Activated CD4-positive, alpha-beta T cell treated with anti-CD3 and anti-CD28 coated beads for 36 hours (primary cell): ENCODE data around the gene CCDC47. TPM values are rescaled to one million over a fixed set of nuclear protein-coding genes. Genes with fewer than 3 reads are reported as not detected.
A peak's percentile ranks its signal among the peaks of the same experiment; 100 is the strongest.

Experiments used
- ATAC-seq: fragments of 200-7000 bp; cut with Tn5 transposase; one replicate; pipeline ENCODE4 v1.10.0; 2021; ENCODE audit warnings: mild to moderate bottlenecking, moderate library complexity
- CTCF ChIA-PET: fragments of 350-600 bp; sonication (Branson Sonifier 250); formaldehyde crosslinking; loops from one replicate; lab custom pipeline; 2021; ENCODE audit warnings: antibody characterized with exemption; lab: Charles Lee
- POLR2A ChIA-PET: fragments of 350-600 bp; sonication (Branson Sonifier 250); formaldehyde crosslinking; loops from one replicate; lab custom pipeline; 2021; ENCODE audit warnings: antibody characterized with exemption, inconsistent platforms; lab: Charles Lee
- DNase-seq: peaks from one replicate; pipeline ENCODE4 v3.0.0-alpha.2; 2020
- H3K27ac Mint-ChIP-seq: one replicate; pipeline ENCODE4 v1.8.0; 2021; ENCODE audit warnings: mixed read lengths
- H3K27me3 Mint-ChIP-seq: one replicate; pipeline ENCODE4 v1.8.0; 2021; ENCODE audit warnings: mixed read lengths
- H3K36me3 Mint-ChIP-seq: one replicate; pipeline ENCODE4 v1.8.0; 2021; ENCODE audit warnings: low read depth, mixed read lengths
- H3K4me1 Mint-ChIP-seq: one replicate; pipeline ENCODE4 v1.8.0; 2021; ENCODE audit warnings: mixed read lengths
- H3K4me3 Mint-ChIP-seq: one replicate; pipeline ENCODE4 v1.8.0; 2021; ENCODE audit warnings: mild to moderate bottlenecking, moderate library complexity, mixed read lengths
- H3K9me3 Mint-ChIP-seq: one replicate; pipeline ENCODE4 v1.8.0; 2021; ENCODE audit warnings: low read depth, mixed read lengths
- intact Hi-C, 2 experiments: fragments of 100-400 bp; cut with DNase I in 1 of 2; cut with micrococcal nuclease in 1 of 2; formaldehyde crosslinking; loops; one replicate each; pipeline versions ENCODE4 v1.14.2 to v1.15.1; 2022 to 2024; cut with DNase I, micrococcal nuclease
- total RNA-seq, 2 experiments: library from RNA; stranded (reverse); gene quantifications; one replicate each; pipeline ENCODE4 v1.2.3, GENCODE V29; 2021

Gene CCDC47
- total RNA-seq, 2 experiments from 2014 or later: 76.9 to 82.3 TPM

DNA sequence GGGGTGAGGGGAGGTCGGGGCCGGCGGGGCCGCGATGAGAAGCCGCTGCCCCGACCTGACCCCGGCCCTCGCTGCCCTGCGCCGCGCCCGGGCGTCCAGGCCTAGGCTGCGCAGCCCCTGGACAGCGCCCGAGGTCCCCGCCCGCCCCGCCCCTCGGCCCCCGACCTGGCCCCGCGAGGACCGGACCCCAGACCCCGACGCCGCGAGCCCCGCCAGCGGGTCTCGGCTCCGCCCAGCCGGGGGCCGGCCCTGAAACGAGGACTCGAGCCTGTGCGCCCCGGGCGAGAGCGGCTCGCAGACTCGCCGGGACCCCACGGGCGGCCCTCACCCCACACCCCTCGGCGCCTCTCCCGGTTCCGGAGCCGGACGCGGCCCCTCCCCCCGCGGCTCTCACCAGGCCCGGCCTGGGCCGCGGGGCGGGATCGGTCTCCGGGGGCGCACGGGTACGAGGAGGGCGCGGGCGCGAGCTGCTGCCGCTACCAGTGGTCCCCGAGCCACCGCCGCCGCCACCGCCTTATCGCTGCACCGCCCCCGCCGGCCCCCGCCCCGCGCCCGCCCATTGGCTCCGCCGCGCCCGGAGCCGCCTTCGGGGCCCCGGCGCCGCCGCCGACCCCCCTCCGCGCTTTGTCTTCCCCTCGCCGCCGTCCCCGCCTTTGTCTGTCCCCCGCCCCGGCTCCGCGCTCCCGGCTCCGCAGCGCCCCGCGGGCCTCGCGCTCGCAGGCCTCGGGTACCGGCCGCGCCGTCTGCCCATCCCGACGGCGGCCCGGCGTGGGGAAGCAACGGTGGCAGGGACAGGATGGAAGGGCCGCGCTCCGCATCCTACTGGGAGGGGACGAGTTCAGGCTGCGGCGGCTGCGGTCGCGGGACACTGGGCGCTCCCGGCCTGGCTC is 73.5 kb downstream of the CCDC47 start, which contains the start of gene LIMD2:
LIMD2 (minus strand) TSS at position 488 of the 890 bp plus-strand sequence. CDS start 827 bp downstream, outside the sequence.
- intact Hi-C loops: loop anchor here (1.0 to 10.0 kb wide), 10 partner anchors 73 to 445 kb away; partner anchors contain the start of genes CCDC47 (in 1 of the 2), CYB561 (in 1 of the 2), DCAF7 (in 1 of the 2) and FTSJ3 (in 1 of the 2)
- CTCF ChIA-PET: interaction anchor here (2.3 kb wide), 1 partner anchor 10 kb away, joined by 9 read pairs; no protein-coding TSS in a partner anchor
- DNase-seq (peak; percentile 88), ATAC-seq (peak; percentile 4)
- Mint-ChIP-seq H3K9me3 (no peaks in the 10 kb centered on the region), H3K27ac (peak within 1 kb of the TSS; percentile 94), H3K4me3 (peak within 1 kb of the TSS; percentile 82), H3K36me3 (peaks cover 46% of the 10 kb centered on the region), H3K27me3 (no peaks in the 10 kb centered on the region), H3K4me1 (peaks cover 65% of the 10 kb centered on the region)
- POLR2A ChIA-PET: interaction anchor here (0.7 kb wide), 1 partner anchor 142 kb away, joined by 3 read pairs; no protein-coding TSS in a partner anchor

DNA sequence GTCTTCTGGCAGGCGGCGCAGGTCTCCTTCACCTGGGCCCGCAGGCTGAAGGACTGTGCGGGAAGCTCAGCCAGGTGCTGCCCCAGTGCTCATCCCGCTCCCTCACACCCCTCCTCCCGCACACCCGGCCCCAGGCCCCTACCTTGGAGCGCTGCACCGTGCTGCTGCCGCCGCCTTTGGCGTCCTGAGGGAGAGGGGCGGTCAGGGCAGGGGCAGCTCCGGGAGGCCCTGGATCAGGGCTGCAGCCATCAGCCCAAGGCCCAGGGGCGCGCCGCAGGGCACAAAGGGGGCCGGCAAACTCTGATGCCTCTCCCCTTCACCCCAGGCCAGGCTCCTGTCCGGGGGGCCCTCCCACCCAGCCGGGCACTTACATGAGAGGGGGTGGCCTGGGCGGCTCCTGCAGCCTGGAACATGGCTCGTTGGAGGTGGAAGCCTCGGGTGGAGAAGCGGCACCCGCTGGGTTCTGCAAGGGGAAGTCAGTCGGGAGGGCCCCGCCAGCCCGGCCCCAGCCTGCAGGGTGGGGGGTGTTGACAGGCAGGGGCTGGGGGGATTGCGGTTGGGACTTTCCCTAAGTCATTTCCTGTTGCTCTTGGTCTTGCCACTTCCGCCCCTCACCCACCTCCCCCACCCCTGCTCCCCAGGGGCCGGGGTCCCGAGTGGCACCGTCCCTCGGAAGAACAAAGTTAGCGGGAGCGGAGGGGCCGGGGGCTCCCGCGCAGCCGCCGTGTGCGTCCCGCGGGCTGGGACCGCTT is 74.3 kb downstream of the CCDC47 start:
- Mint-ChIP-seq H3K4me1 (peaks cover 70% of the 10 kb centered on the region), H3K4me3 (peak overlapping the region; percentile 79), H3K9me3 (no peaks in the 10 kb centered on the region), H3K27me3 (no peaks in the 10 kb centered on the region), H3K27ac (peak overlapping the region; percentile 86), H3K36me3 (peaks cover 46% of the 10 kb centered on the region)
- DNase-seq: peak; percentile 88
- intact Hi-C loops: loop anchor here (1.0 to 10.0 kb wide), 7 partner anchors 42 to 274 kb away; partner anchors contain the start of genes CYB561 (in 1 of the 2), DCAF7 (in 1 of the 2), SMARCD2 (in 1 of the 2) and STRADA (in 1 of the 2)
- ATAC-seq: peak; percentile 8
- ChIA-PET CTCF (interaction anchor here (0.6 to 3.4 kb wide), 12 partner anchors 8 to 274 kb away, joined by 3 to 23 read pairs (median 4); partner anchors contain the start of genes CCDC47, MAP3K3 and PSMC5), POLR2A (interaction anchor here (0.6 to 1.5 kb wide), 5 partner anchors 11 to 159 kb away, joined by 3 to 8 read pairs (median 6); partner anchors contain the start of genes CCDC47, DDX42 and MAP3K3)

DNA sequence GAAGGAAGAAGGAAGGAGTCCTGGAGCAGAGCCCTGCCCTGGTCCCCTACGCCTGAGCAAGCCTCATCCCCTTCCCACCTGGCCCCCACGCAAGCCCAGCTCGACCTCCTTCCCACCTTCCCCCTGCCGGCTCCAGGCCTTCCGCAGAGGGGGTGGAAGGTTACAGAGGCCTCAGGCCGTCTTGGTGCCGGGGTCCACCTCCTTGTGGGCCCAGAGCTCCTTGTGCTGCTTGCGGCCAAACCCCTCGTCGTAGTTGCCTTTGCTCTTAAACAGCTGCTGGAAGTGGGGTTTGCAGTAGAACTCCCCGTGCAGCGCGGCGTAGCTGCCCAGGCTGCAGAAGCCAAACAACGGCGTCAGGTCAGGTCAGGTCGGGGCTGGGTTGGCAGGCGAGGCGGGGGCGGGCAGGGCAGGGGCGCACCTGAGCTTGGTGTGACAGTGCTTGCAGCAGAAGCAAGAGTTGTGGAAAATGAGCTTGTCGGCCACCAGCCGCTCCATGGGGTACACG is 75.0 kb downstream of the CCDC47 start:
- Mint-ChIP-seq H3K36me3 (peaks cover 43% of the 10 kb centered on the region), H3K4me3 (peak overlapping the region; percentile 79), H3K27ac (peak overlapping the region; percentile 88), H3K27me3 (no peaks in the 10 kb centered on the region), H3K4me1 (peaks cover 68% of the 10 kb centered on the region), H3K9me3 (no peaks in the 10 kb centered on the region)
- ATAC-seq: no peak
- intact Hi-C loops: loop anchor here (1.0 to 10.0 kb wide), 5 partner anchors 43 to 274 kb away; partner anchors contain the start of genes CYB561 (in 1 of the 2), SMARCD2 (in 1 of the 2) and STRADA (in 1 of the 2)
- DNase-seq: peak; percentile 73
- CTCF ChIA-PET: interaction anchor here (0.6 to 3.4 kb wide), 15 partner anchors 9 to 273 kb away, joined by 3 to 23 read pairs (median 4); partner anchors contain the start of genes CCDC47, MAP3K3 and PSMC5
- POLR2A ChIA-PET: interaction anchor here (0.6 to 1.5 kb wide), 6 partner anchors 12 to 160 kb away, joined by 3 to 8 read pairs (median 5); partner anchors contain the start of genes CCDC47, DDX42 and MAP3K3

DNA sequence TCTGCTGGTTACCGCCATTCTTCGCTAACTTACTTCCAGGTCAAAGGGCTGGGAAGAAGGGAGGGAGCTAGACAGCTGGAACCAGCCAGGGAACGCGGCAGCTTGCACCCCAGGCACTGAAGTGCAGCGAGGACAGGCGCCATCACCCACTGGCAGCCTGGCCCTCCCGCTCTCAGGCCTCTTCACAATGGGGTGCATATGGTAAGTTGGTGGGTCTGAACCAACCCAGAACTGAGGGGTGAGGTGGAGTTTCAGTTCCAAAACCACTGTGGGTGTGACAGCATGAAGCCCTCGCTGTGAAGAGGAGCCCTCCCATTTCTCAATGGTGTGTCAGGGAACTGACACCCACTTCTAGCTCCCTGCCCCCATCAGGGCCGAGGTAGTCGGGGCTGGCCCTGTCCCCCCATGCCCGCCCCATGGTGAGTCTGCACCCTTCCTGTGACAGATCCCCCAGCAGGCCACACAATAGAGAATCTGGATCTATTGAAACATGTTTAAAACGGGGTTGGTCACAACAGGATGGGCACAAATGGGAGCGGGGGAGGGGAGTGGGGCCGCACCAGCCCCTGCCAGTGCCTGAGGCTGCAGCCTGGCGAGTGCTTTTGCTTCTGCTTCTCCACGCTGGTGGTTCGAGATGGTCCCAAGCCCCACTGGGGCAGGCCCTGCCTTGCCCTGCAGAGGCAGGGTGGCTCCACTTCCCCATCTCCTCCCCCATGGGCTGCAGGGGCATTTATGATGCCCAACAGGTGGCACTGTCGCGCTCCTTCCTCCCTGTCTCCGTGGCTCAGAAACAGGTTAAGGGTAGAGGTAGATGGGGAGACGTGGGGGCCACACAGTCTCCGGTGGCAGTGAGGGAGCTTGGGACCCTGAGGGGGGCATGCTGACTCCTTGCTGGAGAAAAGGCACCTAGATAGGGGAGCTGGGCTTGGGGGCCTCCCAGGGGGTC is 75.8 kb downstream of the CCDC47 start:
- Mint-ChIP-seq H3K27me3 (no peaks in the 10 kb centered on the region), H3K4me3 (peak overlapping the region; percentile 79), H3K36me3 (peaks cover 35% of the 10 kb centered on the region), H3K9me3 (no peaks in the 10 kb centered on the region), H3K4me1 (peaks cover 64% of the 10 kb centered on the region), H3K27ac (peak overlapping the region; percentile 88)
- POLR2A ChIA-PET: interaction anchor here (0.6 to 1.5 kb wide), 5 partner anchors 45 to 106 kb away, joined by 3 to 6 read pairs (median 5); partner anchors contain the start of genes CCDC47, DDX42 and MAP3K3
- CTCF ChIA-PET: interaction anchor here (0.6 to 3.4 kb wide), 20 partner anchors 10 to 272 kb away, joined by 3 to 23 read pairs (median 4); partner anchors contain the start of genes MAP3K3 and PSMC5
- intact Hi-C loops: loop anchor here (1.0 to 10.0 kb wide), 8 partner anchors 13 to 273 kb away; partner anchors contain the start of genes CCDC47 (in 1 of the 2), CYB561 (in 1 of the 2), MAP3K3 (in 1 of the 2) and SMARCD2 (in 1 of the 2)
- peak; percentile 90 for DNase-seq
- ATAC-seq: peak; percentile 42

GRCh38 chr17:63696381-63696961 is 76.9 kb downstream of the CCDC47 start:
- ChIA-PET CTCF (interaction anchor here (0.8 to 3.4 kb wide), 10 partner anchors 14 to 271 kb away, joined by 3 to 23 read pairs (median 4); partner anchors contain the start of gene MAP3K3), POLR2A (interaction anchor here (0.6 to 1.4 kb wide), 3 partner anchors 75 to 170 kb away, joined by 3 to 5 read pairs (median 4); partner anchors contain the start of genes CCDC47, DDX42 and MAP3K3)

GRCh38 chr17:63695889-63696288 is 77.5 kb downstream of the CCDC47 start:
- Mint-ChIP-seq H3K4me1 (peaks cover 49% of the 10 kb centered on the region), H3K27me3 (no peaks in the 10 kb centered on the region), H3K36me3 (peaks cover 24% of the 10 kb centered on the region), H3K4me3 (no peak overlapping the region), H3K27ac (peak overlapping the region; percentile 88), H3K9me3 (no peaks in the 10 kb centered on the region)
- no peak for DNase-seq
- ATAC-seq: no peak
- ChIA-PET POLR2A (interaction anchor here (2.2 kb wide), 1 partner anchor 78 kb away, joined by 8 read pairs; the partner anchor contains the start of genes CCDC47 and DDX42), CTCF (interaction anchor here (0.6 to 3.4 kb wide), 7 partner anchors 14 to 220 kb away, joined by 3 to 23 read pairs (median 4); partner anchors contain the start of gene MAP3K3)
- intact Hi-C loops: loop anchor here (2.0 to 10.0 kb wide), 4 partner anchors 15 to 271 kb away; partner anchors contain the start of gene SMARCD2 (in 1 of the 2)

More at GRCh38 chr17:63696381-63696961, 76.9 kb downstream of the CCDC47 start:
- DNase-seq (peak; percentile 57), ATAC-seq (no peak)
- Mint-ChIP-seq H3K27me3 (no peaks in the 10 kb centered on the region), H3K27ac (peak overlapping the region; percentile 88), H3K36me3 (peaks cover 25% of the 10 kb centered on the region), H3K4me3 (peak overlapping the region; percentile 79), H3K4me1 (peaks cover 53% of the 10 kb centered on the region), H3K9me3 (no peaks in the 10 kb centered on the region)
- intact Hi-C loops: loop anchor here (2.0 to 10.0 kb wide), 4 partner anchors 14 to 272 kb away; partner anchors contain the start of gene SMARCD2 (in 1 of the 2)

Other genes starting within 250 kb of the CCDC47 start
- 100 to 1,000 TPM; 106 to 117 TPM for gene DCAF7, start 223.1 kb downstream of the CCDC47 start, total RNA-seq
- gene TACO1, start 172.7 kb downstream of the CCDC47 start, total RNA-seq: 10 to 100 TPM; 25.7 to 29.2 TPM
- gene MAP3K3, start 151.2 kb downstream of the CCDC47 start, total RNA-seq: 10 to 100 TPM; 22.4 to 22.9 TPM
- 100 to 1,000 TPM; 119 to 127 TPM for gene LIMD2, start 73.5 kb downstream of the CCDC47 start, total RNA-seq
- gene STRADA, start 31.8 kb downstream of the CCDC47 start, total RNA-seq: 10 to 100 TPM; 51.0 to 53.6 TPM
- gene DDX42, start 573 bp upstream of the CCDC47 start, total RNA-seq: 100 to 1,000 TPM; 109 to 173 TPM
- 100 to 1,000 TPM in 1 of 2 experiments, 10 to 100 TPM in 1; 98.2 to 160 TPM for gene PSMC5, start 53.8 kb upstream of the CCDC47 start, total RNA-seq
- 10 to 100 TPM; 52.1 to 61.2 TPM for gene FTSJ3, start 54.1 kb upstream of the CCDC47 start, total RNA-seq
- gene SMARCD2, start 69.1 kb upstream of the CCDC47 start, total RNA-seq: 100 to 1,000 TPM in 1 of 2 experiments, 10 to 100 TPM in 1; 100.0 to 101 TPM
- gene CSH2, start 100.1 kb upstream of the CCDC47 start, total RNA-seq: not detected
- not detected for gene GH2, start 108.3 kb upstream of the CCDC47 start, total RNA-seq
- not detected for gene CSH1, start 123.0 kb upstream of the CCDC47 start, total RNA-seq
- gene CSHL1, start 137.7 kb upstream of the CCDC47 start, total RNA-seq: not detected
- under 1 TPM in 1 of 2 experiments, not detected in 1; 0.28 TPM for gene GH1, start 145.2 kb upstream of the CCDC47 start, total RNA-seq
- 10 to 100 TPM; 19.8 to 28.0 TPM for gene CD79B, start 158.7 kb upstream of the CCDC47 start, total RNA-seq
- gene SCN4A, start 199.3 kb upstream of the CCDC47 start, total RNA-seq: under 1 TPM; 0.21 to 0.50 TPM
- gene PRR29, start 224.8 kb upstream of the CCDC47 start, total RNA-seq: 1 to 10 TPM; 1.0 to 1.5 TPM
- gene ICAM2, start 247.0 kb upstream of the CCDC47 start, total RNA-seq: 10 to 100 TPM; 46.6 to 49.0 TPM